ENCODE results near the gene ETFA.

ETFA gene

GRCh38 chr15:76192715-76193114, 118.6 kb downstream of the ETFA start:
- no peak for DNase-seq
- peaks cover 6% of the 10 kb centered on the region; the same call in 1 of the 2 replicates for H3K27me3 ChIP-seq
- peaks cover 13% of the 10 kb centered on the region for H3K4me1 ChIP-seq
- H3K36me3 ChIP-seq, result no peaks in the 10 kb centered on the region
- no peaks in the 10 kb centered on the region for H3K9me3 ChIP-seq
- no peak overlapping the region for H3K4me3 ChIP-seq (ENCODE audit: low read depth, low read length)
- no peak for TF ChIP-seq CTCF (IDR thresholded peaks at IDR 0.05; ENCODE audit: low read depth, low read length)

- H3K4me3 ChIP-seq (ENCODE audit: low read depth, low read length), result no peak overlapping the region
- H3K27me3 ChIP-seq, result peaks cover 6% of the 10 kb centered on the region; the same call in 1 of the 2 replicates
- no peaks in the 10 kb centered on the region for H3K36me3 ChIP-seq
- TF ChIP-seq CTCF (IDR thresholded peaks at IDR 0.05; ENCODE audit: low read depth, low read length), result no peak
- H3K4me1 ChIP-seq, result peaks cover 7% of the 10 kb centered on the region
- no peaks in the 10 kb centered on the region for H3K9me3 ChIP-seq
- no peak for DNase-seq
Measured at GRCh38 chr15:76191539-76192244, 119.6 kb downstream of the ETFA start.

GRCh38 chr15:76190751-76191538, 120.3 kb downstream of the ETFA start:
- DNase-seq, result peak; percentile 83
- H3K4me1 ChIP-seq, result no peaks in the 10 kb centered on the region; the same call in 1 of the 2 replicates
- H3K27me3 ChIP-seq, result peaks cover 6% of the 10 kb centered on the region; the same call in 1 of the 2 replicates
- peak; percentile 91 for TF ChIP-seq CTCF (IDR thresholded peaks at IDR 0.05; ENCODE audit: low read depth, low read length)
- H3K36me3 ChIP-seq, result no peaks in the 10 kb centered on the region
- H3K4me3 ChIP-seq (ENCODE audit: low read depth, low read length), result no peak overlapping the region
- H3K9me3 ChIP-seq, result no peaks in the 10 kb centered on the region

GRCh38 chr15:76190070-76190564, 121.2 kb downstream of the ETFA start:
- no peak for TF ChIP-seq CTCF (IDR thresholded peaks at IDR 0.05; ENCODE audit: low read depth, low read length)
- no peak for DNase-seq
- no peaks in the 10 kb centered on the region for H3K36me3 ChIP-seq
- no peaks in the 10 kb centered on the region for H3K9me3 ChIP-seq
- no peak overlapping the region for H3K4me3 ChIP-seq (ENCODE audit: low read depth, low read length)
- H3K4me1 ChIP-seq, result 0 out of 2 replicates have a peak, but pooled peaks cover under 1% of the 10 kb centered on the region
- H3K27me3 ChIP-seq, result peaks cover 6% of the 10 kb centered on the region; the same call in 1 of the 2 replicates

GRCh38 chr15:76189106-76189505, 122.2 kb downstream of the ETFA start:
- no peak overlapping the region for H3K4me3 ChIP-seq (ENCODE audit: low read depth, low read length)
- no peaks in the 10 kb centered on the region for H3K9me3 ChIP-seq
- H3K36me3 ChIP-seq, result no peaks in the 10 kb centered on the region
- TF ChIP-seq CTCF (IDR thresholded peaks at IDR 0.05; ENCODE audit: low read depth, low read length), result no peak
- H3K27me3 ChIP-seq, result peaks cover 6% of the 10 kb centered on the region; the same call in 1 of the 2 replicates
- H3K4me1 ChIP-seq, result 0 out of 2 replicates have a peak, but pooled peaks cover 5% of the 10 kb centered on the region
- no peak for DNase-seq

All from BE2C (cell line).